EL (cell line): ENCODE data around the gene GNAI1.

Experiments used
- DNase-seq: peaks from one replicate; pipeline ENCODE4 v3.0.0-alpha.2; 2016

GNAI1 gene

DNA sequence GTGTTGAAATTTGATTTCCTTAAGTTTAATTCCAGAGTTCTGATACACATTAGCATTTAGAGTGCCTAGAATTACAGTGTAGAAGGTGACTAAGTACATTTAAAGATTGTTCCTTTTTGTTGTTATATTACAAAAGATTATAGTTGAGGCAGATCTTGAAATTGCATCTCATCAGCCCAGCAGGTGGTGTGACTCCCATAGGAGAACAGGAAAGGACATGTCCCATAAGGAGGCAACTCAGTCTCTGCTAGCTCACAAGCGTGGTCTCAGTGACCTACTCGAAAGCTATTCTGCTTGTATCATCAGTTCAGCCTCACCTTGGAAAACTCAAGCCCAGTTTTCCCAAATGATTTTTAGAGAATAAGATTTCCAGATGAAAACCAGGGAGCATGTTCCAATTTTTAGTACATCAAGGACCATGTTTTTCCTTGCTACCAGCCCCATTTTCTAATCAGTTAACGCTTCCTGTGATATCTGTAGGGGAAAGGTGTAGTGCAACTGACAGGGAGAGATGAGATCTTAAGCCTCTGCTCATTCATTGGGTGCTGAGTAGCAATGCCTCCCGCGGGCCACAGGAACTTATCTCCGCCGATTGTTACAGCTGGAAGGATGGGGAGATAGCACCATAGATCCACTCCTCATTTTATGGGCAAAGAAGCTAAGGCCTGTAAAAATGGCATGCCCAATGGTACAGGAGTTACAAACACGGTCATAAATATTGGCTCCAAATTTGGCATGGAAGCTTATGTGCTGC is 1.1 kb upstream of the GNAI1 start:
- no peak for DNase-seq

- DNase-seq: no peak
Observed at GRCh38 chr7:80134115-80134535, 506 bp upstream of the GNAI1 start.

DNA sequence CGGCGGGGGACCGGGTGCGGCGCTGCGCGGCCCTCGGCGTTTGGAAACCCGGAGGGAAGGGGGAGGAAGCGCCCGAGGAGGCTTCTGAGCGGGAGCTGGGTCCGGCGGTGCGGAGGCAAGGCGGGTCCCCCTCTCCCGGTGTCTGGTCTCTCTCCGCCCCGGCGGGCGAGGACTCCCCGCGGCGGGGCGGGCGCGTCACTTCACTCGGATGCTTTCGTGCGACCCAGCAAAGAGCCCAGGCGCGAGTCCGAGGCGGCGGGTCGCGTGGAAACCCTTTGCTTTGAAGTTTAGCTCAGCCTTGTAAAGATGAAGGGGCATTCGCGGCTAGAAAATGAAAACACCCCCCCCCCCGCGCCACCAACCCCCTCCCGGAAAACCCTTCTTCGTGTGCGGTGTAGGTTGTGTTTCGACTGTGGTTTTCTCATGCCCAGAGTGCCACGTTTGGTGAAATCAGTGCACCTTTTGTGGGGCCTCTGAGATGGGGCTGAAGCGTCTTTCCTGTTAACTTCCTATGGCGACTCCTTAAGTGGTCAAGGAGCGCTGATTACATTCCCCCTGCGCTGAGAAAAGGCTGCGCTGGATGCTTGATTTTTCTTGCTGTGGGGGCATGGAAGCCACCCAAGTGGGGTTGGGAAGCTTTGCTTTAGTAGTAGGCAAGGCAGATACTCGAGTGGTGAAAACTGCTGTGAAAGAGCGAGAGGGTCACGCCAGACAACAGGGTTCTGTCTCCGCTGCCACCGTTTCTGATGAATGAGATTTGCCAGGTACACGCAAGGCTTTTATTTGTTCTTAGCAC is 876 bp downstream of the GNAI1 start:
- DNase-seq: peak; percentile 47

GRCh38 chr7:80136261-80137055 is 1.8 kb downstream of the GNAI1 start:
- peak; percentile 53 for DNase-seq

- no peak for DNase-seq
Observed at GRCh38 chr7:80137410-80137809, 2.8 kb downstream of the GNAI1 start.

DNA sequence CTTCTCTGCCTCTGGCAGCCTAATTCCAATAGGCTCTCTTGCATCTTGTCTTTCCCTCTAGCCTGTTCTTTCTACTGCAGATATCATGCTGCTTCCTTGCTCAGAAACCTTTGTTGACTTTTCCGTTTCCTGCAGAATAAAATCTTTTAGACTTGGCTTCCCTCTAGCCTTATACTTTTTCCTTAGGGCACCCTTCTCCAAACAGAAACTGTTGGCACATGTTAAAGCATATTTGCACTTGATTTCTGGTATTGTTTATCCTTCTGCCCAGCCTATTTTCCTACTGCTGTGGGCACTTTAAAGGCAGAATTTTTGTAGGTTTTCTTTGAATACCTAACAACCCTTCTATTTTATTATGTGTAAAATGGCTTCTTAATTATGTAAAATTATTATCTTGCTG is 4.6 kb downstream of the GNAI1 start:
- no peak for DNase-seq

DNA sequence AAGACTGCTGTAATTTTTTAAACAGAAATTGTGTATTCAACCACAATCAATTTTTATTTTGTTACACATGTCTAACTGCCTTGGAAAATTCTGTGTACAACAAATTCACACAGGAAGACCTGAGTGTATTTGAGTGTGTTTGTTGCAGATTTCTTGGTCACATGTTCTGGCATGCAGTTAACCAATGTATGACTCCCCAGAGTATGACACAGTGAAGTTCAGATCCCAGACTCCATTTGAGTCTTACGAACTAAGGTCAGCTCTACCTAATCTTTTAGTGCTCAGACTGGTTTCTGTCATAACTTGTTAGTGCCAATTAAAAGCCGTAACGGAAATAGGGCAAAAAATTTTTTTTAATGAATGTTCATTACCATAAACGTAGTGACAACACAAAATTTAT is 5.8 kb downstream of the GNAI1 start:
- no peak for DNase-seq

- no peak for DNase-seq
Observed at GRCh38 chr7:80141376-80141775, 6.7 kb downstream of the GNAI1 start.

- DNase-seq: no peak
Observed at GRCh38 chr7:80142853-80143580, 8.4 kb downstream of the GNAI1 start.

- peak; percentile 94 for DNase-seq
Observed at GRCh38 chr7:80145780-80146422, 11.3 kb downstream of the GNAI1 start.

DNA sequence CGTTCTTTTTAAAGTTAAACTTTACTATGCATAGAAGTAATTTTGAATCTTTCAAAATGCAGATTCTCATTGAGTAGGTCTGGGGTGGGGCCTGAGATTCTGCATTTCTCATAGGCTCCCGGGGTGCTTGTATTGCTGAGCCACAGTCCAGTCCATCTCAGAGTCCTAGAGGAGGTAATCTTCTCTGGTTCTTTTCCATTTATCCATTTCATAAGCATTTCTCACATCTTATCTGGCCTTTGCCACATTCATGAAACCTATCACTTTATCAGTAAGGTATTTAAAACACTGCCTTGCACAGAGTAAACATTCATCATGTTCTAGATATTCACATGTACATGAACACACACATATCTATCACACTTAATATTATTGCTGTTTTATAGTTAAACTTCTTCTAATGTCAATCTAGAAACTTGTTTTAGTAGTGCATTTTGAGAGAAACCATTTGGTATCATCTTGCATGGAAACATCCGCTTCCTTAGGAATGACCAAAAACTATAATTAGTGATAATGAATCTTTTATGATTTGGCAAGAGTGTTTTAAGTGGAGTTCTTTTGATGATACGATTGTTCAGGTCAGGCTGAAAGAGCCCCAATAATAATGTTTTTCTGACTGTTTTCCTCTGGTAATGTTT is 12.0 kb downstream of the GNAI1 start:
- no peak for DNase-seq

- peak; percentile 90 for DNase-seq
Observed at GRCh38 chr7:80147543-80148391, 13.1 kb downstream of the GNAI1 start.

GRCh38 chr7:80150611-80151273 is 16.1 kb downstream of the GNAI1 start:
- peak; percentile 83 for DNase-seq

GRCh38 chr7:80151274-80151665 is 16.6 kb downstream of the GNAI1 start:
- peak; percentile 87 for DNase-seq

GRCh38 chr7:80153446-80153845 is 18.8 kb downstream of the GNAI1 start:
- peak; percentile 63 for DNase-seq

- peak; percentile 56 for DNase-seq
Observed at GRCh38 chr7:80154656-80155333, 20.2 kb downstream of the GNAI1 start.

DNA sequence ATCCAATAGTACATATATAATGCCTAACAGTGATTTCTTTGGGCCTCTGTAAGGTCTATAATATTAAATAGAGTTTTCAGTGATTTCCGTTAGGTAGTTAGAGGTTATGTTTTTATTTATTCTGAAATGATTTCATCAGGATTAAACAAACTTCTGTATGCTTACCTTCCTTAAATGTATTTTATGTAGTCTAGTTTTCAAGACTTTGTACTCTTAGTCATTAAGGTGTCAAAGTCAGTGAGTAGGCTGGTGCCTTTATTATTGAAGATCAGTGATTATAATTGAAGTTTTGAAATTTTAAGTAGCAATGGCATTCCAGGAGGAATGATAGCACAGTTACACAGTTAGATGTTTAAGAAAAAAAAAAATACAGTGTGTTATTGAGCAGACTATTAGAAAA is 20.7 kb downstream of the GNAI1 start:
- DNase-seq: no peak

GRCh38 chr7:80157770-80158169 is 23.1 kb downstream of the GNAI1 start:
- DNase-seq: peak; percentile 32

GRCh38 chr7:80159802-80160201 is 25.2 kb downstream of the GNAI1 start:
- DNase-seq: no peak

DNA sequence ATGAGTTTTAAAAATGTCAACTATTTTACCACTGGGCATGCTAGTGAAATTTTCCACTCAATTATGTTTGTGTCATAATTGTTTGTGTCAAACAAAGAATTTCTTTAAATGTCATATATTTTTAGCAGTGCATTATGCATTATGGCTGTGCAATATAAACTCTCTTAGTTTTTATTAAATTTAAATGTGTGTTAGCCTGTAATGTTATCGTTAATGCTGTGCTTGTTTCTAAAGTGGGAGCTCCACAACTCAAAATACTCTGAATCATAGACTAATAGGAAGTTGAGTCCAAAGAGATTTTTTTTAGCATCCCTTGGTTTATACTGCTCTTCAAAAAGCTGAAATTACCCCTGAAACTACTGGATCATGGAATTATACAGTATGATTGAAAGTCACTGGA is 26.8 kb downstream of the GNAI1 start:
- DNase-seq: no peak
